SJSA1 (cell line): Measurements from ENCODE around the gene GLRX. TPM values are rescaled to one million over a fixed set of nuclear protein-coding genes. Genes with fewer than 3 reads are reported as not detected.
"Not testable (repeated sequence)": the region's sequence is repeated elsewhere in the genome, so short reads cannot be mapped to it uniquely, and the experiment has no call there.

Experiments used
- DNase-seq, 2 experiments: peaks; one replicate each; pipeline ENCODE4 v3.0.0-alpha.2; 2015 to 2020; ENCODE audit warnings: low spot score in 2 of 2, low read depth in 1 of 2
- H3K27ac ChIP-seq: fragments of 250-450 bp; sonication (Bioruptor Pico); 2 replicates; pipeline ENCODE4 v1.5.1; 2020; ENCODE audit warnings: mild to moderate bottlenecking, moderate library complexity
- H3K27me3 ChIP-seq: fragments of 250-450 bp; sonication (Bioruptor Pico); replicated peaks from 2 replicates; pipeline ENCODE4 v1.5.1; 2020; ENCODE audit warnings: mild to moderate bottlenecking, moderate library complexity
- H3K36me3 ChIP-seq: fragments of 250-450 bp; sonication (Bioruptor Pico); 2 replicates; pipeline ENCODE4 v1.5.1; 2020; ENCODE audit warnings: mild to moderate bottlenecking
- H3K4me1 ChIP-seq: fragments of 250-450 bp; sonication (Bioruptor Pico); replicated peaks from 2 replicates; pipeline ENCODE4 v1.6.1; 2021; ENCODE audit warnings: mild to moderate bottlenecking
- H3K4me3 ChIP-seq: fragments of 250-450 bp; sonication (Bioruptor Pico); 2 replicates; pipeline ENCODE4 v1.5.1; 2020; ENCODE audit warnings: mild to moderate bottlenecking
- H3K9me3 ChIP-seq: fragments of 250-450 bp; sonication (Bioruptor Pico); replicated peaks from 2 replicates; pipeline ENCODE4 v1.5.1; 2020; ENCODE audit warnings: mild to moderate bottlenecking
- total RNA-seq: library from RNA; depleted of rRNA; stranded (reverse); fragments of >200 nt; shearing (Covaris generic); gene quantifications from 2 replicates; pipeline ENCODE4 v1.2.3, GENCODE V29; 2014; rRNA removed

Gene GLRX
- 18.1 and 60.3 TPM in 2 replicates for total RNA-seq

GRCh38 chr5:95822542-95823181, at the start of gene GLRX:
GLRX (minus strand) TSS chr5:95822726; CDS start chr5:95822662, 64 bp downstream.
- H3K27me3 ChIP-seq, result no peaks in the 10 kb centered on the region
- peaks cover 38% of the 10 kb centered on the region for H3K4me1 ChIP-seq
- H3K27ac ChIP-seq, result peak within 1 kb of the TSS; percentile 71
- peak; percentile 66 to 74 for DNase-seq
- 0 out of 2 replicates have a peak, but pooled peaks cover 6% of the 10 kb centered on the region for H3K36me3 ChIP-seq
- peak within 1 kb of the TSS; percentile 51 for H3K4me3 ChIP-seq
- no peaks in the 10 kb centered on the region for H3K9me3 ChIP-seq

- no peak for DNase-seq
- Histone ChIP-seq H3K27ac (no peak overlapping the region), H3K27me3 (no peaks in the 10 kb centered on the region), H3K36me3 (no peaks in the 10 kb centered on the region), H3K4me1 (no peaks in the 10 kb centered on the region), H3K9me3 (no peaks in the 10 kb centered on the region), H3K4me3 (no peak overlapping the region)
Measured at GRCh38 chr5:95871146-95871806, 48.8 kb upstream of the GLRX start.

GRCh38 chr5:95870105-95870672, 47.7 kb upstream of the GLRX start:
- no peaks in the 10 kb centered on the region for H3K27me3 ChIP-seq
- no peaks in the 10 kb centered on the region for H3K9me3 ChIP-seq
- H3K27ac ChIP-seq, result no peak overlapping the region
- no peaks in the 10 kb centered on the region for H3K4me1 ChIP-seq
- no peaks in the 10 kb centered on the region for H3K36me3 ChIP-seq
- no peak overlapping the region for H3K4me3 ChIP-seq
- no peak for DNase-seq

GRCh38 chr5:95869173-95869855, 46.8 kb upstream of the GLRX start:
- H3K27ac ChIP-seq, H3K4me1 ChIP-seq, H3K27me3 ChIP-seq, H3K4me3 ChIP-seq, H3K9me3 ChIP-seq, DNase-seq, H3K36me3 ChIP-seq: not testable (repeated sequence)

- H3K9me3 ChIP-seq, result no peaks in the 10 kb centered on the region
- no peaks in the 10 kb centered on the region for H3K4me1 ChIP-seq
- H3K36me3 ChIP-seq, result no peaks in the 10 kb centered on the region
- no peak overlapping the region for H3K27ac ChIP-seq
- DNase-seq, result no peak
- no peaks in the 10 kb centered on the region for H3K27me3 ChIP-seq
- no peak overlapping the region for H3K4me3 ChIP-seq
Measured at GRCh38 chr5:95868136-95868535, 45.6 kb upstream of the GLRX start.

GRCh38 chr5:95866435-95867040, 44.0 kb upstream of the GLRX start:
- peaks cover 12% of the 10 kb centered on the region for H3K4me1 ChIP-seq
- no peaks in the 10 kb centered on the region for H3K36me3 ChIP-seq
- no peaks in the 10 kb centered on the region for H3K9me3 ChIP-seq
- no peaks in the 10 kb centered on the region for H3K27me3 ChIP-seq
- H3K27ac ChIP-seq, result no peak overlapping the region
- no peak overlapping the region for H3K4me3 ChIP-seq
- DNase-seq, result peak in 1 of 2 experiments; percentile 3

- H3K27ac ChIP-seq, result no peak overlapping the region
- no peaks in the 10 kb centered on the region for H3K27me3 ChIP-seq
- no peaks in the 10 kb centered on the region for H3K36me3 ChIP-seq
- peaks cover 28% of the 10 kb centered on the region for H3K4me1 ChIP-seq
- DNase-seq, result peak in 1 of 2 experiments; percentile 12
- H3K9me3 ChIP-seq, result no peaks in the 10 kb centered on the region
- H3K4me3 ChIP-seq, result no peak overlapping the region
Measured at GRCh38 chr5:95864944-95865504, 42.5 kb upstream of the GLRX start.

- H3K27ac ChIP-seq, result no peak overlapping the region
- H3K4me3 ChIP-seq, result no peak overlapping the region
- H3K36me3 ChIP-seq, result no peaks in the 10 kb centered on the region
- peaks cover 33% of the 10 kb centered on the region for H3K4me1 ChIP-seq
- H3K9me3 ChIP-seq, result no peaks in the 10 kb centered on the region
- DNase-seq, result no peak
- no peaks in the 10 kb centered on the region for H3K27me3 ChIP-seq
Measured at GRCh38 chr5:95864456-95864855, 41.9 kb upstream of the GLRX start.

GRCh38 chr5:95863383-95863757, 40.8 kb upstream of the GLRX start:
- Histone ChIP-seq H3K27me3 (no peaks in the 10 kb centered on the region), H3K4me1 (peaks cover 41% of the 10 kb centered on the region), H3K27ac (no peak overlapping the region), H3K36me3 (no peaks in the 10 kb centered on the region), H3K4me3 (no peak overlapping the region), H3K9me3 (no peaks in the 10 kb centered on the region)
- DNase-seq, result peak in 1 of 2 experiments; percentile 8

- peak in 1 of 2 experiments; percentile 11 for DNase-seq
- Histone ChIP-seq H3K4me3 (no peak overlapping the region), H3K4me1 (peaks cover 47% of the 10 kb centered on the region), H3K27me3 (no peaks in the 10 kb centered on the region), H3K27ac (no peak overlapping the region), H3K9me3 (no peaks in the 10 kb centered on the region), H3K36me3 (no peaks in the 10 kb centered on the region)
Measured at GRCh38 chr5:95862671-95863382, 40.3 kb upstream of the GLRX start.

GRCh38 chr5:95861864-95862561, 39.5 kb upstream of the GLRX start:
- Histone ChIP-seq H3K9me3 (no peaks in the 10 kb centered on the region), H3K36me3 (no peaks in the 10 kb centered on the region), H3K4me1 (peaks cover 54% of the 10 kb centered on the region), H3K27me3 (no peaks in the 10 kb centered on the region), H3K4me3 (no peak overlapping the region), H3K27ac (peak overlapping the region; percentile 91)
- DNase-seq, result peak in 1 of 2 experiments; percentile 13

GRCh38 chr5:95861221-95861863, 38.8 kb upstream of the GLRX start:
- Histone ChIP-seq H3K27me3 (no peaks in the 10 kb centered on the region), H3K9me3 (no peaks in the 10 kb centered on the region), H3K36me3 (no peaks in the 10 kb centered on the region), H3K4me3 (no peak overlapping the region), H3K4me1 (peaks cover 54% of the 10 kb centered on the region), H3K27ac (peak overlapping the region; percentile 91)
- DNase-seq, result peak; percentile 69 to 76
